AG04450 (cell line): Measurements from ENCODE around the gene NEGR1. TPM values are rescaled to one million over a fixed set of nuclear protein-coding genes. Genes with fewer than 3 reads are reported as not detected.
"Not testable (repeated sequence)": the region's sequence is repeated elsewhere in the genome, so short reads cannot be mapped to it uniquely, and the experiment has no call there.

ENCODE experiments used
- CTCF ChIA-PET: fragments of 300-600, 350-600 bp; formaldehyde crosslinking; extraction: SDS; loops from one replicate; lab custom pipeline; 2022; ENCODE audit warnings: antibody characterized with exemption, inconsistent platforms; lab: Charles Lee
- POLR2A ChIA-PET: fragments of 350-600 bp; formaldehyde crosslinking; extraction: SDS; loops from one replicate; lab custom pipeline; 2021; ENCODE audit warnings: antibody characterized with exemption, inconsistent platforms; lab: Yijun Ruan, JAX
- DNase-seq: peaks from one replicate; pipeline ENCODE4 v3.0.0-alpha.2; 2011; ENCODE audit warnings: low read depth, low spot score
- H3K27ac ChIP-seq: one replicate; pipeline ENCODE4 v1.5.1; 2012; ENCODE audit warnings: low read depth, low read length, control low read depth
- H3K27me3 ChIP-seq: one replicate; pipeline ENCODE4 v1.6.0; 2012; ENCODE audit warnings: low read length; ENCODE audit not compliant: control insufficient read depth, insufficient read depth
- H3K4me3 ChIP-seq: 2 replicates; pipeline ENCODE4 v1.5.1; 2011; ENCODE audit warnings: mild to moderate bottlenecking, low read depth, low read length, control low read depth
- H3K9me3 ChIP-seq: 2 replicates; pipeline ENCODE4 v1.5.1; 2012; ENCODE audit warnings: low read length; ENCODE audit not compliant: control insufficient read depth, insufficient read depth
- CTCF ChIP-seq: IDR thresholded peaks from 2 replicates; pipeline ENCODE4 v1.5.1; 2011; ENCODE audit warnings: low read depth, low read length, control low read depth, inconsistent platforms
- polyA plus RNA-seq: library from polyadenylated mRNA; depleted of rRNA; stranded (reverse); fragments of >200 nt; gene quantifications from 2 replicates; pipeline ENCODE4 v1.2.3, GENCODE V29; 2011

NEGR1 gene
- polyA plus RNA-seq, 1 experiment = 11.3 TPM

GRCh38 chr1:71914626-71915025, 367.7 kb downstream of the NEGR1 start:
- no peaks in the 10 kb centered on the region for H3K27me3 ChIP-seq
- H3K27ac ChIP-seq = no peak overlapping the region
- ChIA-PET CTCF (no interaction called here), POLR2A (no interaction called here)
- no peak for TF ChIP-seq CTCF
- no peak overlapping the region for H3K4me3 ChIP-seq
- DNase-seq = no peak
- no peaks in the 10 kb centered on the region for H3K9me3 ChIP-seq

- CTCF ChIA-PET = no interaction called here
- no peaks in the 10 kb centered on the region for H3K9me3 ChIP-seq
- no peak overlapping the region for H3K4me3 ChIP-seq
- no peak for DNase-seq
- TF ChIP-seq CTCF = no peak
- H3K27ac ChIP-seq = no peak overlapping the region
- POLR2A ChIA-PET = no interaction called here
- H3K27me3 ChIP-seq = no peaks in the 10 kb centered on the region
These were observed 373.4 kb downstream of the NEGR1 start for GRCh38 chr1:71908871-71909390.

GRCh38 chr1:71908303-71908702, 374.0 kb downstream of the NEGR1 start:
- POLR2A ChIA-PET = no interaction called here

GRCh38 chr1:71899881-71900280, 382.5 kb downstream of the NEGR1 start:
- POLR2A ChIA-PET = no interaction called here
- CTCF ChIA-PET = no interaction called here
- TF ChIP-seq CTCF = no peak
- no peak overlapping the region for H3K27ac ChIP-seq
- no peaks in the 10 kb centered on the region for H3K9me3 ChIP-seq
- DNase-seq = no peak
- H3K27me3 ChIP-seq = no peaks in the 10 kb centered on the region
- no peak overlapping the region for H3K4me3 ChIP-seq

More at GRCh38 chr1:71908303-71908702, 374.0 kb downstream of the NEGR1 start:
- Histone ChIP-seq H3K27me3 (no peaks in the 10 kb centered on the region), H3K4me3 (no peak overlapping the region), H3K27ac (no peak overlapping the region), H3K9me3 (no peaks in the 10 kb centered on the region)
- CTCF ChIA-PET = no interaction called here
- peak; percentile 7 for DNase-seq
- TF ChIP-seq CTCF = no peak

GRCh38 chr1:71888166-71888565, 394.2 kb downstream of the NEGR1 start:
- H3K27me3 ChIP-seq, H3K9me3 ChIP-seq, CTCF ChIA-PET, DNase-seq, H3K4me3 ChIP-seq, H3K27ac ChIP-seq: not testable (repeated sequence)
- POLR2A ChIA-PET = interaction anchor here (0.6 kb wide), 1 partner anchor 227 kb away, joined by 3 read pairs; no protein-coding TSS in a partner anchor

- TF ChIP-seq CTCF = no peak
- no peak overlapping the region for H3K27ac ChIP-seq
- no peak overlapping the region for H3K4me3 ChIP-seq
- CTCF ChIA-PET = no interaction called here
- POLR2A ChIA-PET = no interaction called here
- no peak for DNase-seq
- H3K9me3 ChIP-seq = no peaks in the 10 kb centered on the region
- no peaks in the 10 kb centered on the region for H3K27me3 ChIP-seq
These were observed 397.2 kb downstream of the NEGR1 start for GRCh38 chr1:71885171-71885570.
